OCI-LY1 (cell line): ENCODE measurements around the gene EN1.

Source experiments
- H2AFZ ChIP-seq: fragments of 200-600 bp; sonication (generic), shearing (Covaris generic); 2 replicates; pipeline ENCODE4 v1.6.0; 2014; ENCODE audit warnings: antibody characterized with exemption, mild to moderate bottlenecking, low read length
- H3F3A ChIP-seq: fragments of 200-600 bp; sonication (generic), shearing (Covaris generic); 2 replicates; pipeline ENCODE4 v1.6.0; 2014; ENCODE audit warnings: mild to moderate bottlenecking, antibody characterized with exemption, low read length, moderate library complexity; ENCODE audit not compliant: insufficient read depth
- H3K27ac ChIP-seq: fragments of 200-600 bp; sonication (generic); 2 replicates; pipeline ENCODE4 v1.5.1; 2014; ENCODE audit warnings: low read length, mixed run types, mild to moderate bottlenecking, low read depth; ENCODE audit not compliant: poor library complexity, severe bottlenecking
- H3K27me3 ChIP-seq: fragments of 200-600 bp; sonication (generic); 2 replicates; pipeline ENCODE4 v1.6.0; 2014; ENCODE audit warnings: antibody characterized with exemption, mild to moderate bottlenecking, low read length, moderate library complexity; ENCODE audit not compliant: insufficient read depth
- H3K36me3 ChIP-seq: fragments of 200-600 bp; sonication (generic); 2 replicates; pipeline ENCODE4 v1.6.1; 2014; ENCODE audit warnings: mild to moderate bottlenecking, antibody characterized with exemption, low read length, moderate library complexity, mixed read lengths; ENCODE audit not compliant: insufficient read depth
- H3K4me1 ChIP-seq: fragments of 200-600 bp; sonication (generic); 2 replicates; pipeline ENCODE4 v1.5.1; 2014; ENCODE audit warnings: mild to moderate bottlenecking, low read length, moderate library complexity; ENCODE audit not compliant: insufficient read depth, severe bottlenecking
- H3K4me2 ChIP-seq: fragments of 200-600 bp; sonication (generic), shearing (Covaris generic); 2 replicates; pipeline ENCODE4 v1.6.1; 2014; ENCODE audit warnings: low read length
- H3K4me3 ChIP-seq: fragments of 200-600 bp; sonication (generic); 2 replicates; pipeline ENCODE4 v1.5.1; 2014; ENCODE audit warnings: low read length, low read depth, mild to moderate bottlenecking, mixed read lengths; ENCODE audit not compliant: poor library complexity, severe bottlenecking
- H3K79me2 ChIP-seq: fragments of 200-600 bp; shearing (Covaris generic); 2 replicates; pipeline ENCODE4 v1.6.1; 2016; ENCODE audit warnings: mixed run types, low read length, mixed read lengths; ENCODE audit not compliant: insufficient read depth
- H3K9ac ChIP-seq: fragments of 200-600 bp; sonication (generic), shearing (Covaris generic); 2 replicates; pipeline ENCODE4 v1.6.1; 2014; ENCODE audit warnings: mild to moderate bottlenecking, low read length, mixed read lengths
- H3K9me2 ChIP-seq: fragments of 200-600 bp; sonication (generic), shearing (Covaris generic); 2 replicates; pipeline ENCODE4 v1.6.1; 2014; ENCODE audit warnings: low read depth, mild to moderate bottlenecking, low read length, mixed read lengths
- H3K9me3 ChIP-seq: fragments of 200-600 bp; shearing (Covaris generic); 2 replicates; pipeline ENCODE4 v1.6.1; 2014; ENCODE audit warnings: low read length, mixed read lengths
- H4K20me1 ChIP-seq: fragments of 200-600 bp; sonication (generic), shearing (Covaris generic); 2 replicates; pipeline ENCODE4 v1.6.0; 2016; ENCODE audit warnings: mild to moderate bottlenecking, low read length; ENCODE audit not compliant: insufficient read depth
- CTCF ChIP-seq: fragments of 200-600 bp; sonication (generic), shearing (Covaris generic); IDR thresholded peaks from 2 replicates; pipeline ENCODE4 v1.5.1; 2017; ENCODE audit warnings: mild to moderate bottlenecking, antibody characterized with exemption, low read length, moderate library complexity, mixed read lengths
- EZH2 ChIP-seq: fragments of 200-600 bp; sonication (generic), shearing (Covaris generic); IDR thresholded peaks from 2 replicates; pipeline ENCODE4 v1.8.0; 2017; ENCODE audit warnings: borderline replicate concordance, mixed run types, mild to moderate bottlenecking, antibody characterized with exemption, low read length, moderate library complexity, mixed read lengths

Gene EN1

DNA sequence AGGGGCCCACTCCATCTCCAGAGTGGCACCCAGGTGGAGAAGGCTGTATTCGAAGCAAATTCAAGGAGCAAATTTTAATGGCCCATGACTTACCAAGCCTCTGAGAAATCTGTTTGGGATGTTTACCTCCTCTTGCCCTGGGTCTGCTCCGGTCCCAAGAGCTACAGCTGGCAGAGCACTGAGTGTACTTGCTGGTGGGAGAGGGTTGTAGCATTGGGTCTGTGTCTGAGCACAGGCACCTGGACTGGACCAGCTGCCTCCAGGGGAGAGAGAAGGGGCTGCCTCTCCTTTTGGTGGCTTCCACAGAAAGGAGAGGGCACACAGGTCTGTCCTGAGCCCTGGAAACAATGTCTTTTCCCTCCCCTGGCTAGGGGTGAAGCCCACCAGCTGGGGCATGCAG lies 9.8 kb downstream of the EN1 start:
- H3K27me3 ChIP-seq: no peaks in the 10 kb centered on the region
- no peaks in the 10 kb centered on the region for H3K4me1 ChIP-seq
- no peaks in the 10 kb centered on the region for H3K36me3 ChIP-seq
- no peaks in the 10 kb centered on the region for H3K79me2 ChIP-seq
- H3K27ac ChIP-seq: no peak overlapping the region
- no peaks in the 10 kb centered on the region for H4K20me1 ChIP-seq
- TF ChIP-seq EZH2 (no peak), CTCF (no peak)
- H3K9me2 ChIP-seq: no peaks in the 10 kb centered on the region
- no peak overlapping the region for H3K9ac ChIP-seq
- no peak overlapping the region for H2AFZ ChIP-seq
- no peaks in the 10 kb centered on the region for H3F3A ChIP-seq
- H3K9me3 ChIP-seq: no peaks in the 10 kb centered on the region
- no peak overlapping the region for H3K4me3 ChIP-seq
- no peak overlapping the region for H3K4me2 ChIP-seq

DNA sequence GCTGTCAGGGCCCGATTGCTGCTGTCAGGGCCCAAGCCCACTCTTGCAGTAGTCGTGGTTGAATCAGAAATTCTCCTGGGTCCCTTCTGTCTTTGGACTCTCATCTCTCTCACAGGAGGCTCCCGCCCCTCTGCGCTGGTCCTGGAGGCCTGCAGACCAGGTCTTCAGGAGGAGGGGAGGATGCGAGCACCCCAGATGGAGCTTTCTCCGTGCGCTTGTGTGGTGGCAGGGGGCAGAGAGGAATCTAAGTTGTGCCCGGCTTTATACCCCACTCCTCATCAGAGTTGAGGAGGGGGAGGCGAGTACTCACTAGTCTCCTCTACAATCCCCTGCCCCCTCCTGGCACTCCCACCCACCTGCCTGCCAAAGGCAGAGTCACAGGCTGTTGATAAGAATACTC lies 10.4 kb downstream of the EN1 start:
- no peaks in the 10 kb centered on the region for H3K27me3 ChIP-seq
- H3K4me3 ChIP-seq: no peak overlapping the region
- H3F3A ChIP-seq: no peaks in the 10 kb centered on the region
- H3K9ac ChIP-seq: no peak overlapping the region
- H3K79me2 ChIP-seq: no peaks in the 10 kb centered on the region
- H3K9me3 ChIP-seq: no peaks in the 10 kb centered on the region
- H2AFZ ChIP-seq: no peak overlapping the region
- TF ChIP-seq EZH2: no peak
- TF ChIP-seq CTCF: no peak
- H3K9me2 ChIP-seq: no peaks in the 10 kb centered on the region
- no peaks in the 10 kb centered on the region for H3K36me3 ChIP-seq
- no peaks in the 10 kb centered on the region for H3K4me1 ChIP-seq
- no peak overlapping the region for H3K4me2 ChIP-seq
- H3K27ac ChIP-seq: no peak overlapping the region
- no peaks in the 10 kb centered on the region for H4K20me1 ChIP-seq

DNA sequence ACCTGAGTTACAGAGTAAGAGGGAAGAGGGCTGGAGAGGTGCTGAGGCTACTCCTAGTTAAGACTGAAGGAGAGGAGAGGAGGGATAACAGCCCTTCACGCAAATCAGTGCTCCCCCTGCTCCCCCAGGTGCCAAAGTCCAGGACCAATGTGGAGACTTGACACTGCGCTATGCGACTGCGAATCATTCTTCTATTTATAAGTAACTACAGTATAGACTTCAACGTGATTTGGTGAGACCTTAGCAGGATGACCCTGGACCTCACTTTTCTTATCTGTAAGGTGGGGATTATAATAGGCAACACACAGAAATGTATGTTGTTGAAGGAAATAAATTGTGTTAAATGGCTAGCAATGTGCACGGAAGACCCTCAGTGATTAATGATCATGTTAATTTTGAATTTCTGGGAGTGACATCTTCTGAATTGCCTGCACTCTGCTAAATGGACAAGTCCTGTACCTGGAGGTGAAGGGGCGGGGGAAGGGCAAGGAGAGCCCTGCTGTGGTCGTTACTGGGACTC lies 11.0 kb downstream of the EN1 start:
- H3K36me3 ChIP-seq: no peaks in the 10 kb centered on the region
- H3K27ac ChIP-seq: no peak overlapping the region
- H3F3A ChIP-seq: no peaks in the 10 kb centered on the region
- no peak overlapping the region for H2AFZ ChIP-seq
- no peaks in the 10 kb centered on the region for H3K79me2 ChIP-seq
- no peaks in the 10 kb centered on the region for H3K9me3 ChIP-seq
- no peaks in the 10 kb centered on the region for H4K20me1 ChIP-seq
- TF ChIP-seq CTCF (no peak), EZH2 (no peak)
- H3K27me3 ChIP-seq: no peaks in the 10 kb centered on the region; the same call in 1 of the 2 replicates
- no peaks in the 10 kb centered on the region for H3K9me2 ChIP-seq
- H3K4me1 ChIP-seq: no peaks in the 10 kb centered on the region
- no peak overlapping the region for H3K4me3 ChIP-seq
- no peak overlapping the region for H3K4me2 ChIP-seq
- no peak overlapping the region for H3K9ac ChIP-seq
